PC-9 (cell line): ENCODE results near the gene LRP8. TPM values are rescaled to one million over a fixed set of nuclear protein-coding genes. Genes with fewer than 3 reads are reported as not detected.

Experiments used
- BruUV-seq: library from RNA; stranded (reverse); fragments of 400-500 nt; replicated peaks from 2 replicates; lab custom pipeline; 2021; lab: Mats Ljungman, UMichigan
- CTCF ChIA-PET: fragments of 300-600 bp; sonication (Branson Sonifier 250); formaldehyde crosslinking; loops from one replicate; lab custom pipeline; 2022; ENCODE audit warnings: antibody characterized with exemption; lab: Charles Lee
- POLR2A ChIA-PET: fragments of 300-600 bp; sonication (Branson Sonifier 250); formaldehyde crosslinking; loops from one replicate; lab custom pipeline; 2022; ENCODE audit warnings: antibody characterized with exemption; ENCODE audit not compliant: unreplicated experiment; lab: Charles Lee
- DNase-seq, 2 experiments: peaks; one replicate each; pipeline versions ENCODE4 v3.0.0 to v3.0.0-alpha.2; 2015 to 2022; ENCODE audit warnings: mixed read lengths in 1 of 2
- H2AFZ ChIP-seq: fragments of 200-600 bp; sonication (generic); 2 replicates; pipeline ENCODE4 v1.8.1; 2017; ENCODE audit warnings: antibody characterized with exemption
- H3F3A ChIP-seq: fragments of 200-600 bp; sonication (generic); 2 replicates; pipeline ENCODE4 v1.8.1; 2017; ENCODE audit warnings: antibody characterized with exemption, mild to moderate bottlenecking, low read depth; ENCODE audit not compliant: insufficient read depth
- H3K27ac ChIP-seq: fragments of 200-600 bp; sonication (generic); 2 replicates; pipeline ENCODE4 v1.6.1; 2016; ENCODE audit warnings: mixed run types
- H3K27me3 ChIP-seq: fragments of 200-600 bp; sonication (generic); 2 replicates; pipeline ENCODE4 v1.6.1; 2016; ENCODE audit warnings: low read depth, mixed run types; ENCODE audit not compliant: insufficient read depth
- H3K36me3 ChIP-seq: fragments of 200-600 bp; sonication (generic); 2 replicates; pipeline ENCODE4 v1.6.1; 2016; ENCODE audit warnings: low read depth, mixed run types
- H3K4me1 ChIP-seq: fragments of 200-600 bp; sonication (generic); replicated peaks from 2 replicates; pipeline ENCODE4 v1.6.1; 2016; ENCODE audit warnings: mixed run types; ENCODE audit not compliant: insufficient read depth
- H3K4me2 ChIP-seq: fragments of 200-600 bp; sonication (generic); 2 replicates; pipeline ENCODE4 v1.6.1; 2017; ENCODE audit warnings: mixed run types
- H3K4me3 ChIP-seq: fragments of 200-600 bp; sonication (generic); 2 replicates; pipeline ENCODE4 v1.6.1; 2016; ENCODE audit warnings: mixed run types
- H3K79me2 ChIP-seq: fragments of 200-600 bp; sonication (generic); 2 replicates; pipeline ENCODE4 v1.6.1; 2017; ENCODE audit warnings: low read depth, mixed run types
- H3K9me2 ChIP-seq: fragments of 200-600 bp; sonication (generic); 2 replicates; pipeline ENCODE4 v1.8.1; 2017; ENCODE audit warnings: mild to moderate bottlenecking; ENCODE audit not compliant: insufficient read depth
- H3K9me3 ChIP-seq: fragments of 200-600 bp; sonication (generic); 2 replicates; pipeline ENCODE4 v1.8.1; 2016; ENCODE audit warnings: low read depth; ENCODE audit not compliant: insufficient read depth
- H4K20me1 ChIP-seq: fragments of 200-600 bp; sonication (generic); 2 replicates; pipeline ENCODE4 v1.8.1; 2017; ENCODE audit not compliant: insufficient read depth
- CTCF ChIP-seq: fragments of 200-600 bp; sonication (generic); conservative IDR thresholded peaks from 2 replicates; pipeline ENCODE4 v1.6.1; 2017; ENCODE audit warnings: mixed run types, antibody characterized with exemption, mild to moderate bottlenecking, moderate library complexity
- EZH2 ChIP-seq: fragments of 200-600 bp; sonication (generic); IDR thresholded peaks from 2 replicates; pipeline ENCODE4 v1.8.0; 2017; ENCODE audit warnings: antibody characterized with exemption, low read depth
- intact Hi-C: fragments of 100-400 bp; cut with micrococcal nuclease; formaldehyde crosslinking; loops from one replicate; pipeline ENCODE4 v1.10.0; 2022; ENCODE audit not compliant: unreplicated experiment
- total RNA-seq: library from RNA; stranded (reverse); gene quantifications from 2 replicates; pipeline ENCODE4 v1.2.3, GENCODE V29; 2021

Gene LRP8
- total RNA-seq, 1 experiment from 2014 or later: 85.3 TPM

GRCh38 chr1:53317646-53318539 lies 10.0 kb downstream of the LRP8 start:
- Histone ChIP-seq H3K36me3 (no peaks in the 10 kb centered on the region), H3K9me3 (no peaks in the 10 kb centered on the region), H3K27ac (no peak overlapping the region), H3K4me2 (no peak overlapping the region), H2AFZ (no peak overlapping the region), H3K9me2 (no peaks in the 10 kb centered on the region), H3K4me1 (no peaks in the 10 kb centered on the region), H3K4me3 (no peak overlapping the region), H3K27me3 (no peaks in the 10 kb centered on the region), H3K79me2 (peaks cover 21% of the 10 kb centered on the region), H3F3A (no peaks in the 10 kb centered on the region; the same call in 1 of the 2 replicates), H4K20me1 (0 out of 2 replicates have a peak, but pooled peaks cover 7% of the 10 kb centered on the region)
- BruUV-seq: no TSS peak
- intact Hi-C loops: no loop called here
- TF ChIP-seq EZH2 (no peak), CTCF (no peak)
- no peak for DNase-seq
- CTCF ChIA-PET: no interaction called here
- POLR2A ChIA-PET: interaction anchor here (0.6 kb wide), 1 partner anchor 102 kb away, joined by 4 read pairs; no protein-coding TSS in a partner anchor

GRCh38 chr1:53316766-53317581 lies 10.9 kb downstream of the LRP8 start:
- Histone ChIP-seq H2AFZ (no peak overlapping the region), H3K4me3 (no peak overlapping the region), H3K4me2 (no peak overlapping the region), H3K27ac (no peak overlapping the region), H3K36me3 (no peaks in the 10 kb centered on the region), H3K9me2 (no peaks in the 10 kb centered on the region), H4K20me1 (peaks cover 15% of the 10 kb centered on the region), H3F3A (no peaks in the 10 kb centered on the region; the same call in 1 of the 2 replicates), H3K79me2 (peaks cover 17% of the 10 kb centered on the region; the same call in 1 of the 2 replicates), H3K27me3 (no peaks in the 10 kb centered on the region), H3K4me1 (no peaks in the 10 kb centered on the region), H3K9me3 (no peaks in the 10 kb centered on the region)
- ChIA-PET POLR2A (no interaction called here), CTCF (no interaction called here)
- intact Hi-C loops: no loop called here
- no TSS peak for BruUV-seq
- no peak for DNase-seq
- no peak for TF ChIP-seq EZH2
- no peak for TF ChIP-seq CTCF

GRCh38 chr1:53316424-53316765 lies 11.5 kb downstream of the LRP8 start:
- Histone ChIP-seq H3F3A (no peaks in the 10 kb centered on the region; the same call in 1 of the 2 replicates), H3K79me2 (peaks cover 17% of the 10 kb centered on the region; the same call in 1 of the 2 replicates), H3K36me3 (no peaks in the 10 kb centered on the region), H3K9me2 (no peaks in the 10 kb centered on the region), H3K27ac (no peak overlapping the region), H3K4me3 (no peak overlapping the region), H3K4me1 (no peaks in the 10 kb centered on the region), H3K27me3 (no peaks in the 10 kb centered on the region), H3K4me2 (no peak overlapping the region), H4K20me1 (peaks cover 17% of the 10 kb centered on the region), H2AFZ (no peak overlapping the region), H3K9me3 (no peaks in the 10 kb centered on the region)
- no peak for DNase-seq
- POLR2A ChIA-PET: no interaction called here
- TF ChIP-seq CTCF: no peak
- TF ChIP-seq EZH2: no peak
- intact Hi-C loops: no loop called here
- no TSS peak for BruUV-seq
- CTCF ChIA-PET: no interaction called here
